ENCODE measurements around the gene WNT4. TPM values are rescaled to one million over a fixed set of nuclear protein-coding genes. Genes with fewer than 3 reads are reported as not detected.

Gene WNT4
- total RNA-seq, 2 donors from 2014 or later: 2.5 to 3.1 TPM

DNA sequence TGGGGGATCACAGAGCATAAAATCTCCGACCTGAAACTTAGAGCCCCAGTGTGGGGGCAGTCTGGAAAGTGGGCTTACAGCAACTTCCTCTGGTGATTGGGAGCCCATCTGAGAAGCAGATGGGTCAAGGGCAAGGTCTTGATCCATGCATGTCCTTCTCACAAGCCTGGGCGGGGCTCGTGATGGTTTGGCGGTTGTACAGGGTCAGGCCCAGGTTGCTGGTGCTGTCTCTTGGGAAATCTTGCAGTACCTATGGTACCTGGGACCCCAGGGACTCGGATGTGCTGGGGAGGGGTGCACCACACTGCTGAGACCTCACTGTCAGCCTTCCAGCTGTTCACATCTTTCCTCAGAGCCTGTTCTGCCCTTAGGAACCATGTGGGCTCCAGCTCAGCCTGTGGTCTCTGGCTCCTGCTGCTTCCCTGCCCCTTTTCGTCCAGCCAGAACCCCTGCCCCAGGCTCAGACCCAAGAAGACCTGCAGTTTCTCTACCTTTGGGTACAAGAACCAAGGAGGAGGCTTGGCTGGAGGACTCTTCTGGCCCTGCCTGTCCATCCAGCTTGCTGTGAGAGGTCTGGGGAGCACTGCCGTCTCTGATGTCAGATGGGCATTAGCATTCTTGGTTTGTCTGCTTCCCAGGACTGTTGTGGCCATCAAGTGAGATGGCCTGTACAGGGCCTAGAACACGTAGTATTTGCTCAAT, 24.5 kb downstream of the WNT4 start:
- intact Hi-C loops (cut with DNase I, micrococcal nuclease): no loop called here
- DNase-seq: no peak
- no peak for ATAC-seq

DNA sequence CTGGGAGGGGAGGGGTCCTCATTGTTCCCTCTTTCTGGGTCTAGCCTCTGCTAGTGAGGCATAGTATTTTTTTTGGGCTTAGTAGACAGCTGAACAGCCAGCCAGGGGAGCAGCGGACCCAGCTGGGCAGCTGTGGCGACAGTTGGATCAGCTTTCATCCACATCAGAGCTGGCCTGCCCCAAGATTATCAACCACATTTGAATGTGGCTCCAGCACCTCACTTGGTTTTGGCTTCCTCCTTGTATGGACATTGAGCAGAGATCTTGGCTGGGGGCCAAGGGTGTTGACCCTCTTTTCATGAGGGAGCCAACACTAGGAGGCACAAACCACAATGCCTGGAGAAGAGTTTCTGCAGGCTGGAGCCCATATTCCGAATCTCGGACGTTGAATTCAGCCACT, 25.0 kb downstream of the WNT4 start:
- intact Hi-C loops (cut with DNase I, micrococcal nuclease): no loop called here
- ATAC-seq: no peak
- DNase-seq: no peak

DNA sequence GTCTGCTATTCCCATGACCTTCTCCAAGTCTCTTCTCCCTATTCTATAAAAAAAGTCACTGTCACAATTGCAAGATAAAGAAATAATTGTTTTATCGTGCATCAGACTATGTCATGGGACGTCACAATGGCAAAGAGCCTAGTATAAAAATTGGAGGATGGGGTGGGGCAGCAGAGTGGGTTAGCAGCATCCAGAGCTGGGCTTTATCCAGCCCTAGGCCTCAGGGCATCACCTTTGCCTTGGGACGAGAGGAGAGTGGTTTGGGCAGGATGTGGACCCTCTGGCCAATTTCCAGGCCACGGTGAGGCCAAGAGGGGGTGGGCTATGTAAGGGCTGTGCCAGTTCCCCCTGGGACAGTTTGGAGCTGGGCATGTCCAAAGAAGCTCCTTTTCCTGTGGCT, 25.7 kb downstream of the WNT4 start:
- no peak for ATAC-seq
- intact Hi-C loops (cut with DNase I, micrococcal nuclease): no loop called here
- DNase-seq: no peak

DNA sequence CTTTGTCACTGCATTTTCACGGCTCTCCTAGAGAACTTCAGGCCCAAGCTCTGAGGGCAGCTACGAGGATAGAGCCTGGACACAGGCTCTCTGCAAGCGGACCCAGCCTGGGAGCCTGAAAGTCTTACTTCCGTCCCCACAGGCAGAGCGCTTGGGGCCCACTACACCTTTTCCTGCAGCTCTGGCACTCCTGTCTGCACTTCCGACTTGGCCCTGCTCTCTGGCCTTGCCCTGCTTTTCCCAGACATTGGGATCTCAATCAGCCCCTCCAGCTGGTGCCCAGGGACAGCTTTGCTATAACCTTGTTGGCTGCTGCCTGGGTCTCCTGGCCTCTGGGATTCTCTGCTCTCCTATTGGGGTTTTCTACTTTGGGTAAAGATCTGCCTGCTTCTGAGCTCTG, 27.6 kb downstream of the WNT4 start:
- DNase-seq: no peak
- ATAC-seq: no peak
- intact Hi-C loops (cut with DNase I, micrococcal nuclease): no loop called here

DNA sequence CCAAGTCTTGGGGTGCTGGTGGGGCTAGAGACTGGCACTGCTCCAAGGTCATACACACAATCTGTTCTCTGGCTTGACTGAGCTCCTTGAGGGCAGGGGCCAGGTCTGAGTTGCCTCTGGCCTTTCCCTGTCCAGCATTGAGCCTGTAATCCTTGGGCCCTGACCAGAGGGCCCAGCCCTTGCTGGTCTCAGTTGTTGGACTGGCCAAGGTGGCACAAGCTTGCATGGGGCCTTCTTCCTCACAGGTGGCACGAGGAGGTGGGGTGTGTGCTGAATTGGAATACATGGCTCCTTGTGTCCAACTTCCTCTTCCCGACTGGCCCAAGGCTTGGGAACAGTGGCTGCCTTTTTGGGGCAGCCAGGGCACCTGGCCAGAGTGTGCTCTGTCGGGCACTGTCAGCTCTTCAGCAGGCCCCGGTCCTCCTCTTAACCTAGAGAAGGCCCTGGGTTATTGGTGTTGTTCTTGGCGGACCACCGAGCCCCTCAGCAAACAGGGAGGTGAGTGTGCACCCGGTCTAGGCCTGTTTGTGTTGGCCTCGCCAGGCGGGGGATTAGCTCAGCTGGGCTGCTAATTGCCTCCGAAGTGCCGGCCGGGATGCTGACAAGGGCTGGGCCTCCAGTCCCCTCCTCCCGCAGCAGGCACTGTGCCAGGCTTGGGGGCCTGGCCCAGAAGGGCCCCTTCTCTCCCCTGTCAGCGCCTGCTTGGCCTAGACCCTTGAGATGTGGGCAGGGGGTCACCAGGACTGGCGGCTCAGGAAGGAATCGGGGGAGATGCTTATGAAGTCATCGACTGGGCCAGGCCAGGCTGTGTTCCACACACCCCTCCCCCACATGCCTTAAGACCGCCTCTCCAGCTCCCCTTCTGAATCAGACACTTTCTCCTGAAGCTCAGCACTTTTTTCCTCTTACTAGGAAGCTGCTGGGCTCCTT, 28.5 kb downstream of the WNT4 start:
- intact Hi-C loops (cut with DNase I, micrococcal nuclease): no loop called here
- no peak for ATAC-seq
- no peak for DNase-seq

DNA sequence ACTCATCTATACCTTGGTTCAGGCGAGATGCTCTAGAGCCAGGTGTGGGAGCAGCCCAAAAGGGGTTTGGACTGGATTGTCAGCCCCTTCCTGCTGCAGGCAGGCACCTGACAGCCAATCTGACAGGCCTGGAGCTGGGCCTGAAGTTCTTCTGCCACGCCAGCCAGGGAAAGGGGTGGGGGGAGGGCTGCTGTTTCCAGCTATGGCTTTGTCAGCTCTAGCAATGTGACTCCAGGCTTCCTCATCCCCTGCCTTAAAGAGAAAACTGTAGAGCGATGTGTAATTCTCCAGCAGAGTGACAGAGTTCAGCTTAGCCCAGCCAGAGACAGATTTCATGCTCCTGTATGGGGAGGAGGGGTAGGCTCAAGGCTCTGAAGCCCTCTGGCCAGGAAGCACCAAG, 30.3 kb downstream of the WNT4 start:
- no peak for DNase-seq
- no peak for ATAC-seq
- intact Hi-C loops (cut with DNase I, micrococcal nuclease): no loop called here

DNA sequence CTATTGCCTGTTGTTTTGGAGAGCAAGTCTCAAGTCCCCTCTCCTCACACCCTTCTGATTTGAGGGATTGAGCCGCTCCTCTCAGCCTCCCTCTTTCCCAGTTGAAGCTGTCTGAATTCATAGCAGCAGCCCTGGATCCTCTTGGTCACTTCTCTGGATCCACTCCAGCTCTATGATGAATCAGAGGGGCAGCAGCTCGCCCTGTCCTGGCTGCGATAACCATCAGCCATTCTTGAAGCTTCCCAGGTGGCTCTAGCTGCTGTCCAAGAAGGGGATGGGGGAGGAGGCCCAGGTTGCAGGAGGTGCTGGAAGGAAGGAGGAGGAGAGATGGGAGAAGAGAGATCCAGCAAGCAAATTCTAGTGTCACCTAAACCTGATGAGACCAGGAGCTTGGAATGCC, 31.3 kb downstream of the WNT4 start:
- intact Hi-C loops (cut with DNase I, micrococcal nuclease): no loop called here
- ATAC-seq (no peak), DNase-seq (no peak)

DNA sequence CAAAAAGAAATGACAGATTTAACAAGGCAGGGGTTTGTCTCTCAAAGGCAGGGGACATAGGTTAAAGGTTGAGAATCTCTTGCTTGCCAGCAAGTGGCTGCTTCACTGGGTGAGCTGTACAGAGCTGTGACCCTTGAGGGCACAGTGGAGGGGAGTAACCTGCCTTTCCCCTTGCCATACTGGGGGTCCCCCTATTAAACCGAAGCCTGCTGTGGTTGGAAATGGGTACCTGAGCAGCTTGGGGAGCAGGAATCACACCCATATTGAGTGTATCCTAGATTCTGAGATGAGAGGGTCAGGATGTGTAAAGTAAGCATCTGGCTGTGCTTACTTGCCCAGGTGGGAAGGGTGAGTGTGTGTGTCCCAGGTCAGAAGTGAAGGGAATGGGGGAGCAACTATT, 31.8 kb downstream of the WNT4 start:
- intact Hi-C loops (cut with DNase I, micrococcal nuclease): no loop called here
- DNase-seq (no peak), ATAC-seq (no peak)

DNA sequence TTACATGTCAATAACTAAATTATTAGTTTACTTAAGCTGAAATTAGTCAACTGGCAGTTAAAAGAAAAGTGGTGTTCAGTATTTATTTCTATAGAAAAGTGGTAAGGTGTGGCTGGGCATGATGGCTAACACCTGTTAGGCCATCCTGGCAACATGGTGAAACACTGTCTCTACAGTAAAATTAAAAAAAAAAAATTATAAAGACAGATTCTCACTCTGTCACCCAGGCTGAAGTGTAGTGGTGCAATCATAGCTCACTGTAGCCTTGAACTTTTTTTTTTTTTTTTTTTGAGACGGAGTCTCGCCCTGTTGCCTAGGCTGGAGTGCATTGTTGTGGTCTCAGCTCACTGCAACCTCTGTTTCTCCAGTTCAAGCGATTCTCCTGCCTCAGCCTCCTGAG, 32.9 kb downstream of the WNT4 start:
- ATAC-seq: no peak
- intact Hi-C loops (cut with DNase I, micrococcal nuclease): no loop called here
- no peak for DNase-seq

DNA sequence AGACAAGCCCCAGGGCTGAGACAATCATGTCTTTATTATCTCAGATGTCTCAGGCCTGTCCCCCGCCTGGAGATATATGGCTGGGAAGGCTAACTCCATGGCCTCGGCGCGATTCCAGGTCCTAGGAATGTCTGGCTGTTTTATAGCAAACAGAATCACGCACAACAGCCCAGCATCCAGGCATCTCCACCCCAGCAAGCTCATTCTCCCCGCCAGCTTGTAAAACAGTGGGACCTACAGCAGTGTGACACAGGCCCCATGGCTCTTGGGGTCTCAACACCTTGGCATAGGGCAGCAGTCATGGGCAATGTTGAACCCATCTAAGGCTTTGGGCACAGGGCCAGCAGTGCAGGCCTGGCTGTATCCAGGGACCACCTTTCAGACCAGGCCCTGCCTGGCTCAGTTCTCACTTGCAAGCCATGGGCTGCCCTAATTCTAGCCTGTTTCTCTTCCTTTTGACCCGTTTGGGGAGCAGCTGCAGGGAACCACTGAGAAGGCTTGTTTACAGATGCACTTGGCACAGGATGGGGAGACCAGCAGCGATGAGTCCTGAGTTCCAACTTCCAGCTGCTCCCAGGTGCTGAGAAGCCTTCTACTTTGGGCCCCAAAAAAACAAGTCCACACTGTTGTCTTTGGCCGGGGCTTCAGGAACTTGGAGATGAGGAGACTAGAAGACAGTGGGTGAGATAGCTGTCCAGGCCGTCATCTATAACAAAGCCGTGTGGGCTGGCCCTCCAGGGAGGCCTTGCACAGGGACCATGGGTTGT, 34.4 kb downstream of the WNT4 start:
- ATAC-seq (no peak), DNase-seq (peak; percentile 39 to 48)
- intact Hi-C loops (cut with DNase I, micrococcal nuclease): no loop called here

DNA sequence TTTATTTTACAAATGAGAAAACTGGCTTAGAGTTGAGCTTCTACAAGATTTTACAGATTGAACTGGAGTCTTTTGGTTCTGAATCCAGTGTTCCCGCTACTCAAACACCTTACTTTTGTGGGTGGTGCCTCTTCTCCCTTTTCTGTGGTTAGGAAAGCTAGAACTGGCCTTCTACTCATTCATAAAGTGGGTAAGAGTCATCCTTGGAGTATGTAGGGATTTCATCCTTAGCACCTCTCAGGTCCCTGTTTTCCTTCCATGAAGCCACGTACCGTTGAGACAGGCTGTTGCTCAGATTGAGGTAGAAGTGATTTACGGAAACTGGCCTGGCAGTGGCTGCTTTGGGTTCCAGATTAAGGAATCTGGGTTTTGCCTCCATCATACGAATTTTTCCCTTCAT, 35.8 kb downstream of the WNT4 start:
- intact Hi-C loops (cut with DNase I, micrococcal nuclease): no loop called here
- DNase-seq (no peak), ATAC-seq (no peak)

DNA sequence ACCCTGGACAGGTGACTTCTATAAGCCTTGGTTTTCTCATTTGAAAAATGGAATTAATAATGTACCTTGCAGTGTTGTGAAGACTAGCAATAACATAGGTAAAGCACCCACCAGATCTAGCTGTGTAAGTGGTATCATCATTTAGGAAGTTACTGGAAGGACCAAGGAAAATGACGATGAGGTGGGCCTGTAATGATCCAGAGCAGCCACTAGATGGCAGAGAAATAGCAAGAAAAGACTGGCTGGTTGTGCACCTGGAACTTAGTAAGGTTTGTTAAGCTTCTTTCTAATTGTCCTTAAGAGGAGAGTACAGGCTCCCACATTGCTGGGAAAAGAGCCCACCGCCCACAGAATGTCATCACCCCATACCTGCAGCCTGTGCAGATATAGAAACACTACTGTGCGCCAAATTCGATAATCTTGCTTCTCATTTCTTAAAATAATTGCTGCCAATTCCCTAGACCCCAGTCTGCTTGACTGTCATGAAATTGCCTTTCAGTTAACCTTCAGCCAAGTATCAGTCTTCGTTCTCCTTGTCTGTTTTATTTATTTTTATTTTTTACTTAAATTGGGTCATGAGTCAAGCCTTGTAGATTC, 37.2 kb downstream of the WNT4 start:
- no peak for DNase-seq
- intact Hi-C loops (cut with DNase I, micrococcal nuclease): no loop called here
- ATAC-seq: peak; percentile 67

DNA sequence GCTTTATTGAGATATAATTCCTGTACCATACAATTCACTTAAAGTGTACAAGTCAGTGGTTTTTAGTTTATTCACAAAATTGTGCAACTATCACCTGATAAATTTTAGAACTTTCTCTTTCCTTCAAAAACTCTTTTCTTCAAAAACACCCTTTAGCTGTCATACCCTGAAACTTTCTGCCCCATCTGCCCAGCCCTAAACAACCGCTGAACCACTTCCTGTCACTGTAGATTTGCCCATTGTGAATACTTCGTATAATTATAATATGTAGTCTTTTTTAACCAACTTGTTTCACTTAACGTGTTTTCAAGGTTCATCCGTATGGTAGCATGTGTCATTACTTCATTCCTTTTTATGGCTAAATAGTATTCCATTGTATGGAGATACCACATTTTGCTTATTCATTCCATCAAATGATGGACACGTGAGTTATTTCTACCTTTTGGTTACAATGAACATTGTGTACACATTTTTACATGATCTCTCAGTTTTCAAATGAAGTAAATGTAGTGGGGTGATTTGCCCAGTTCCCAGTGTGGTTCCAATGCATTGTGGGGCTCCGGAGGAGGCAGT, 37.9 kb downstream of the WNT4 start:
- DNase-seq: no peak
- intact Hi-C loops (cut with DNase I, micrococcal nuclease): no loop called here
- ATAC-seq: no peak

DNA sequence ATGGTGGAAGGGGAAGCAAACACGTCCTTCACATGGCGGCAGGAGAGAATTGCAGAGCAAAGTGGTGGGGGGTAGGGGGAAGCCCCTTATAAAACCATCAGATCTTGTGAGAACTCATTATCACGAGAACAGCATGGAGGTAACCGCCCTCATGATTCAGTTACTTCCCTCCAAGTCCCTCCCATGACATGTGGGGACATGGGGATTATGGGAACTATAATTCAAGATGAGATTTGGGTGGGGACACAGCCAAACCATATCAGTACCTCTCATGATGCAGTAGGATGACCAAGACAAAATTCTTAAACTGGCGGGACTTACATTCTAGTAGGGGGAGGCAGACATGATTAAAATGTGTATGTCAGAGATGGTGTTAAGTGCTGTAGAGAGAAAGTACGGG, 38.8 kb downstream of the WNT4 start:
- DNase-seq: no peak
- ATAC-seq: no peak
- intact Hi-C loops (cut with DNase I, micrococcal nuclease): no loop called here

DNA sequence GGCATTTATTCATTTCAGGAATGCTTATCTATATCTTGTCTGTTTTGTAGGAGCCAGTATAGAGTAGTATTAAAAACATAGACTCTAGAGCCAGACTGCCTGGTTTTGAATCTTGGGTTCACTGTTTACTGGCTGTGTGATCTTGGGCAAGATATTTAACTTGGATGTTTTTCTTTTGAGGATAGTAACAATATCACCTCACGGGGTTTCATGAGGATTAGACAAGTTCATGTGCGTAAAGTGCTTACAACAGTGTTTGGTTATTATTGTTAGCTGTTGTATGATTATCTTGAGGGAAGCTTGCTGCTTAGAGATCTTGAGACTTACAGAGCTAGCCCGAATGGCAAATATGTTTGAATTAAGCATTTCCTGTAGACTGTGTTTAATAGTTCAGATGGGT, 40.2 kb downstream of the WNT4 start:
- DNase-seq (no peak), ATAC-seq (no peak)
- intact Hi-C loops (cut with DNase I, micrococcal nuclease): no loop called here

DNA sequence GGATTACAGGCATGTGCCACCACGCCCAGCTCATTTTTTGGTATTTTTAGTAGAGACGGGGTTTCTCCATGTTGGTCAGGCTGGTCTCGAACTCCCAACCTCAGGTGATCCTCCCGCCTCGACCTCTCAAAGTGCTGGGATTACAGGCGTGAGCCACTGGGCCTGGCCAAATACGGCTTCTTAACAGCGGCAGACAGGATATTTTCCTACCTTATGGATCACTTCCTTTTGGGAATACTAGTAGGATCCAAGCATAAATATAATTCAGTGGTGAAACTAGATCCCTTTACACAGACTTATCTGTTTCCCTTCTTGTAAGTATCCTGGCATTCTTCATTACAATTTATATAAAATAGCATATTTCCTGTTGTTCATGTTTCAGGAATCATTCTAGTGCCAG, 40.9 kb downstream of the WNT4 start:
- DNase-seq: no peak

DNA sequence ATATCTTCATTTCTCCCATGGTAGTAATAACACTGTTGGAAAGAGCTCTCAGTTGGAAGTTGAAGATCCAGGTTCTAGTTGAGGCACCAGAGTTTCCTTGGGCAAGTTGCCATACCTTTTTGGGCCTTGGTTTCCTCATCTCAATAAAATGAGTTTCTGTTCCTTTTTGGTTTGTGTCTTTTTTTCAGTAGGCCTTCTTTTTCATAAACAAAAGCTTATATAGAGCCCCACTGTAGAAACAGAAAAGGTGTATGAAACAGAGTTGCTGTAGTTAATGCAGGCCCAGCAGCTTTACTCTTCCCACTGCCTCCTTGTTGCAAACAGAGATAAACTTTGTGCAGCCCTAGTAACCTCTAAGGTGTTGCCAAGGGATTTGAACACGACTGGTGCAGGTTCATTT, 41.7 kb downstream of the WNT4 start:
- ATAC-seq (no peak), DNase-seq (no peak)
- intact Hi-C loops (cut with DNase I, micrococcal nuclease): no loop called here

More for the DNA sequence above, 40.9 kb downstream of the WNT4 start:
- ATAC-seq: no peak
- intact Hi-C loops (cut with DNase I, micrococcal nuclease): no loop called here

DNA sequence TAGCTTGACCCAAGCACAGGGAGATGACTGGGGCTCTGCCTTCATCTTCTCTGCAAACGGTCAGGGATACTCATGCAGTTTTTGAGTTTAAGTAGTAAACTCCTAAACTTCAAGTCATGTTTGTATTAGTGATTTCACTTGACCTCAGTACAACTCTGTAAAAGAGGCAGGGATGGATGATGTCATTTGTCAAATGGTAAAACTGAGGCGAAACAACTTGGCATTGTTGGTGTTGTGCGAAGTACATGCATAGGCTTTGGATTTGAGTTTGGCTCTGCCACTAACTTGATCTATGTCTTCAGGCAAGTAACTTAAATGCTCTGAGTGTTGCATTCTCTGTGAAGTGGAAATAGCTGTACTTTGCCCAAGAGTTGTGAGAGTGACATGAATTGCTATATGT, 42.7 kb downstream of the WNT4 start:
- DNase-seq: no peak
- ATAC-seq: no peak
- intact Hi-C loops (cut with DNase I, micrococcal nuclease): no loop called here

DNA sequence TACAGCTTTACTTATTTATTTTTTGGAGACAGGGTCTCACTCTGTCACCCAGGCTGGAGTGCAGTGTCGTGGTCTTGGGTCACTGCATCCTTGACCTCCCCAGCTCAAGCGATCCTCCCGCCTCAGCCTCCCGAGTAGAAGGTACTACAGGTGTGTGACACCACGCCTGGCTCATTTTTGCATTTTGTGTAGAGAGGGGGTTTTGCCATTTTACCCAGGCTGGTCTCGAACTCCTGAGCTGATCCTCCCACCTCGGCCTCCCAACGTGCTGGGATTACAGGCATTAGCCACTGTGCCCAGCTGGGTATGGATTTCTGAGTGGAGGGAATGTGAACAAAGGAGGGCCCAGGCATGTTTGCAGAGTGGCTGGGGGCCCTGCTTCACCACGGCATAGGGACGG, 44.1 kb downstream of the WNT4 start:
- ATAC-seq (no peak), DNase-seq (no peak)
- intact Hi-C loops (cut with DNase I, micrococcal nuclease): no loop called here
